ENCODE data around the gene NSD1.

The NSD1 gene, protein sequence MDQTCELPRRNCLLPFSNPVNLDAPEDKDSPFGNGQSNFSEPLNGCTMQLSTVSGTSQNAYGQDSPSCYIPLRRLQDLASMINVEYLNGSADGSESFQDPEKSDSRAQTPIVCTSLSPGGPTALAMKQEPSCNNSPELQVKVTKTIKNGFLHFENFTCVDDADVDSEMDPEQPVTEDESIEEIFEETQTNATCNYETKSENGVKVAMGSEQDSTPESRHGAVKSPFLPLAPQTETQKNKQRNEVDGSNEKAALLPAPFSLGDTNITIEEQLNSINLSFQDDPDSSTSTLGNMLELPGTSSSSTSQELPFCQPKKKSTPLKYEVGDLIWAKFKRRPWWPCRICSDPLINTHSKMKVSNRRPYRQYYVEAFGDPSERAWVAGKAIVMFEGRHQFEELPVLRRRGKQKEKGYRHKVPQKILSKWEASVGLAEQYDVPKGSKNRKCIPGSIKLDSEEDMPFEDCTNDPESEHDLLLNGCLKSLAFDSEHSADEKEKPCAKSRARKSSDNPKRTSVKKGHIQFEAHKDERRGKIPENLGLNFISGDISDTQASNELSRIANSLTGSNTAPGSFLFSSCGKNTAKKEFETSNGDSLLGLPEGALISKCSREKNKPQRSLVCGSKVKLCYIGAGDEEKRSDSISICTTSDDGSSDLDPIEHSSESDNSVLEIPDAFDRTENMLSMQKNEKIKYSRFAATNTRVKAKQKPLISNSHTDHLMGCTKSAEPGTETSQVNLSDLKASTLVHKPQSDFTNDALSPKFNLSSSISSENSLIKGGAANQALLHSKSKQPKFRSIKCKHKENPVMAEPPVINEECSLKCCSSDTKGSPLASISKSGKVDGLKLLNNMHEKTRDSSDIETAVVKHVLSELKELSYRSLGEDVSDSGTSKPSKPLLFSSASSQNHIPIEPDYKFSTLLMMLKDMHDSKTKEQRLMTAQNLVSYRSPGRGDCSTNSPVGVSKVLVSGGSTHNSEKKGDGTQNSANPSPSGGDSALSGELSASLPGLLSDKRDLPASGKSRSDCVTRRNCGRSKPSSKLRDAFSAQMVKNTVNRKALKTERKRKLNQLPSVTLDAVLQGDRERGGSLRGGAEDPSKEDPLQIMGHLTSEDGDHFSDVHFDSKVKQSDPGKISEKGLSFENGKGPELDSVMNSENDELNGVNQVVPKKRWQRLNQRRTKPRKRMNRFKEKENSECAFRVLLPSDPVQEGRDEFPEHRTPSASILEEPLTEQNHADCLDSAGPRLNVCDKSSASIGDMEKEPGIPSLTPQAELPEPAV (N-terminal part only)

DNA sequence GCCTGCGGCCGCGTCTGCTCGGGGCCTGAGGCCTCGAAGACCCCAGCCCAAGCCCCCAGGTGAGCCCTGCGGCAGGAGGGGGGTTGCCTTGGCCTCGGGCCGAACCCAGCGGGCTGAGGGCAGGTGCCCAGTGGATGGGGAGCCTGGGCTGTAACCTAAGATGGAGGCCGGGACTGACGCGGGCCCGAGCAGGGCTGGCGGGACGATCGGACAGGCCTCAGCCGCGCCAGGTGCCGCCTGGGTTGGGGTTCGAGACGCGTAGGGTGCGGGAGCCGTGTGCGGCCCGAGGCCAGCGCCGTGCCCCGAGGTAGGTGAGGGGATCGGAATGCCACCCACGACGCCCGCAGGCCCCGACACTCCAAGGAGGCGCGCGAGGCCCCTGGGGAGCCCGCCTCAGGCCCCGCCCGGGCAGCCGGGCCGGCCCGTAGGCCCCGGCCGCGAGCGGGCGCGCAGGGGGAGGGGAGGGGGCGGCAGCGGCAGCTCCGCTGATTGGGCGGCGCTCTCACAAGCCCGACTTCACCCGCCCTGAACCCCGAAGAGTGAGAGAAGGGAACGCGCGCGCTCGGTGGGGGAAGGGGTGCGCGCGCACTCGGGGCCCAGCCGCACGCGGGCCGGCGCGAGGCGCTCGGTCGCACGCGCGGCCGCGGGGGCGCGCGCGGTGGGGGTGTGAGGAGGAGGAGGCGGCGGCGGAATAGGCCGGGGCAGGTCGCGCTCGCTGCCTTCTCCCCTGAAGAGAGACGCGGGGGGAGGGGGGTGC, at the start of gene NSD1:
Gene NSD1, plus strand, starts transcription at position 678 of the 757 bp plus-strand sequence. CDS start 1,331 bp downstream, outside the sequence.
- peak in 55 of 56 donors; percentile 55 to 98 (median 89) for DNase-seq

DNA sequence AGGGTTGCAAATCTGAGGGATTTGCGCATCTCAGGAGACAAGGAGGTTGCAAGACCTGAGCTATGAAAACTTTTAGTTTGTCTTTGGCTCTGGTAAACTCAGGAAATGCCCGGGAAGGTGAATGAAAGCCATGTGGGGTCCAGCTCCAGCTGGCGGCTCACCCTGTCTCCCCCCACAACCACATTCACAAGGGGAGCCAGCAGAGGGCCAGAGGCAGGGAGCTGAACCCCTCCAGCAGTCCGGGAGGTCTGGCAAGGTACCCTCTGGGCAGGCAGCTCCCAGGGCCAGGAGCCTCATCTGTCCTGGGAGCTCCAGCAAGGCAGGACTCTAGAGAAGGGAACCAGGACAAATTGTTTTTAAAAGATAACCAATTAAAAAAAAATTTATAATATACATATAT, 49.4 kb upstream of the NSD1 start:
- no peak for DNase-seq

- no peak for DNase-seq
Observed at GRCh38 chr5:177085985-177086653, 47.5 kb upstream of the NSD1 start.

- peak in 5 of 56 donors; percentile 6 to 60 (median 35) for DNase-seq
Observed at GRCh38 chr5:177086654-177087397, 46.7 kb upstream of the NSD1 start, which contains the start of gene FGFR4. Gene FGFR4 (plus strand): TSS chr5:177086915. CDS start chr5:177089603, 2,688 bp downstream.

DNA sequence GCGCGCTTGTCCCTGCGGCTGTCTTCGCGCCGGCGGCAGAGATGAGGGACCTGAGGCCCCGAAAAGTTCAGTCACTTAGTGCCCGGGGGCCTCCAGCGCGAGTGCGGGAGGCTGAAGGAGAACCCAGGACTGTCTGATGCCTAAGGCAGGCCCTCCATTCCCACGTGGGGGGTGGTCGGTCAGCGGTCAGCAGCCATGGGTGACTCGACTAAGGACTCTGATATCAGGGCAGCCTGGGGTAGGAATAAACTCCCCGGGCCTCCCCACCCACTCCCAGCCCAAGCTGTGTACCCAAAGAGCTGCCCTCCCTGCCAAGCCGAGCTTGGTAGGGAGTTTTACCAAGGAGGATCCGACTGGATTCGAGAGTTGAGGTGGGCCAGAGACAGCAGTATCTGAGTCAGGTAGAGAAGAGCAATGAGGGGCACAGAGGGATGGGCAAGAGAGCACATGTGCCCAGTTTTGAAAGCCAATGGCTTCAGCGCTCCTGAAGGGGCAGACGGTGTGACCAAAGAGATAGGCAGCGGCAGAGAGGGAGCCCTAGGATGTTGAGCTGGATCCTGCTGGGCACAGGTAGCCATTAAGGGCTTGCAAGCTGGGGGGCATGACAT, 46.1 kb upstream of the NSD1 start:
- no peak for DNase-seq

- no peak for DNase-seq
Observed at GRCh38 chr5:177089127-177089526, 44.4 kb upstream of the NSD1 start.

DNA sequence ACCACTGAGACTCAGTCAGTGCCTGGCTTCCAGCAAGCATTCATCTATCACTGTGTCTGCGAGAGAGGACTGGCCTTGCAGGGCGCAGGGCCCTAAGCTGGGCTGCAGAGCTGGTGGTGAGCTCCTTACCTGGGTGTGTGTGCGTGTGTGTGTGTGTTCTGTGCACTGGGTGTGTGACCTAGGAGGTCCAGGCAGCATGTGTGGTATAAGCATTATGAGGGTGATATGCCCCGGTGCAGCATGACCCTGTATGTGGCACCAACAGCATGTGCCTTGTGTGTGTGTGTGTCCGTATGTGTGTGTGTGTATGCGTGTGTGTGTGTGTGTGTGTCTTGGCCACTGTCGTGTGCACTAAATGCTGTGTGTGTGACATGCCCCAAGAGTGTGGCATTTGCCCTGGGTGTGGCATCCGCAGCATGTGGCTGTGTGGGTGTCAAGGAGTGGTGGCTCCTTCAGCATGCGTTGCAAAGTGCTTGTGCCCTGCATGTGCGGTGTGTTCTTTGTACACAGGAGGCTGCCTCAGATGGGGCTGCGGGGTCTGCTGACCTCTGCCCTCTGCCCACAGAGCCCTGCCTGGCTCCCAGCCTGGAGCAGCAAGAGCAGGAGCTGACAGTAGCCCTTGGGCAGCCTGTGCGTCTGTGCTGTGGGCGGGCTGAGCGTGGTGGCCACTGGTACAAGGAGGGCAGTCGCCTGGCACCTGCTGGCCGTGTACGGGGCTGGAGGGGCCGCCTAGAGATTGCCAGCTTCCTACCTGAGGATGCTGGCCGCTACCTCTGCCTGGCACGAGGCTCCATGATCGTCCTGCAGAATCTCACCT, 43.5 kb upstream of the NSD1 start:
- no peak for DNase-seq

DNA sequence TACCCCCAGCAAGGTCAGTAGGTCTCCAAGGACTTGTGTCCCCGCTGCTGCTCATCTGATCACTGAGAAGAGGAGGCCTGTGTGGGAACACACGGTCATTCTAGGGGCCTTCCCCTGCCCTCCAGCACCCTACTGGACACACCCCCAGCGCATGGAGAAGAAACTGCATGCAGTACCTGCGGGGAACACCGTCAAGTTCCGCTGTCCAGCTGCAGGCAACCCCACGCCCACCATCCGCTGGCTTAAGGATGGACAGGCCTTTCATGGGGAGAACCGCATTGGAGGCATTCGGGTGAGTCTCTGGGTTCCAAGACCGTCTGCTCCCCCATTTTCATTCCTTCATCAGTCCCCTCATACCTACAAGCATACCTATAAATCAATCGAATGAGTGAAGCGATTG, 42.8 kb upstream of the NSD1 start:
- no peak for DNase-seq

DNA sequence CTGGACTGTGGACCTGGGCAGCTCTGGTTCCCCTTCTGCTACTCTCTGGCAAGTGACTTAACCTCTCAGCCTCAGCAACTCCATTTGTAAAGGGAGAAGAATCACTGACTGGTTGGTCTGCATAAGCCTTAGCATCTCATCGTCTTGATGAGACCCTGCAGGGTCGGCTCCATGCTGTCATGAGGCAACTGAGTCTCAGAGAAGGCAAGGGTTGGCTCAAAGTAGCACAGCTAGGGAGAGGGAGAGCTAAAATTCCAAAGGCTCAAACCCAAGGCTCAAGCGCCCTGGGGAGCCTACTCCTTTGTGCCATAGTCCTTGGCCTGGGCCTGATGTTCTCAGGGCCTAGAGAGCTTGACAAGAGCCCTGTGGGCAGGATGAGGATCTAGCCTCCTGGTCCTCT, 42.3 kb upstream of the NSD1 start:
- DNase-seq: no peak

- no peak for DNase-seq
Observed at GRCh38 chr5:177092178-177093081, 41.1 kb upstream of the NSD1 start.

DNA sequence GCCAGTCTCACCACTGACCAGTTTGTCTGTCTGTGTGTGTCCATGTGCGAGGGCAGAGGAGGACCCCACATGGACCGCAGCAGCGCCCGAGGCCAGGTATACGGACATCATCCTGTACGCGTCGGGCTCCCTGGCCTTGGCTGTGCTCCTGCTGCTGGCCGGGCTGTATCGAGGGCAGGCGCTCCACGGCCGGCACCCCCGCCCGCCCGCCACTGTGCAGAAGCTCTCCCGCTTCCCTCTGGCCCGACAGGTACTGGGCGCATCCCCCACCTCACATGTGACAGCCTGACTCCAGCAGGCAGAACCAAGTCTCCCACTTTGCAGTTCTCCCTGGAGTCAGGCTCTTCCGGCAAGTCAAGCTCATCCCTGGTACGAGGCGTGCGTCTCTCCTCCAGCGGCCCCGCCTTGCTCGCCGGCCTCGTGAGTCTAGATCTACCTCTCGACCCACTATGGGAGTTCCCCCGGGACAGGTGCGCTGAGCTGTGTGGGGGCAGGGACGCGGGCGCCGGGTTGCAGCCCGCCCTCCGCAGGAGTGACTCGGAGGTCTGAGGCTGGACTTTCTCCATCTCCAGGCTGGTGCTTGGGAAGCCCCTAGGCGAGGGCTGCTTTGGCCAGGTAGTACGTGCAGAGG, 40.4 kb upstream of the NSD1 start:
- no peak for DNase-seq

DNA sequence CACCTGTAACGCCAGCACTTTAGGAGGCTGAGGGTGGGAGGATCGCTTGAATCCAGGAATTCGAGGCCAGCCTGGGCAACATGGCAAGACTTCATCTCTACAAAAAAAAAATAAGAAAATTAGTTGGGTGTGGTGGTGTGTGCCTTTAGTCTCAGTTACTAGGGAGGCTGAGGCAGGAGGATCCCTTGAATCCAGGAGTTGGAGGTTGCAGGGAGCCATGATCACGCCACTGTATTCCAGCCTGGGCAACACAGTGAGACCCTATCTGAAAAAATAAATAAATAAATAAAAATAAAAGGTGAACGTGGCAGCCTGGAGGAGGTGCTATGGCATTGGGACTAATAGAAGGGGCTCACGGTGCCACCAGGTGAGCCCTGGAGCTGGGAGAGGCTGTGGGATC, 39.8 kb upstream of the NSD1 start:
- DNase-seq: no peak

GRCh38 chr5:177094224-177095087, 39.1 kb upstream of the NSD1 start:
- no peak for DNase-seq

DNA sequence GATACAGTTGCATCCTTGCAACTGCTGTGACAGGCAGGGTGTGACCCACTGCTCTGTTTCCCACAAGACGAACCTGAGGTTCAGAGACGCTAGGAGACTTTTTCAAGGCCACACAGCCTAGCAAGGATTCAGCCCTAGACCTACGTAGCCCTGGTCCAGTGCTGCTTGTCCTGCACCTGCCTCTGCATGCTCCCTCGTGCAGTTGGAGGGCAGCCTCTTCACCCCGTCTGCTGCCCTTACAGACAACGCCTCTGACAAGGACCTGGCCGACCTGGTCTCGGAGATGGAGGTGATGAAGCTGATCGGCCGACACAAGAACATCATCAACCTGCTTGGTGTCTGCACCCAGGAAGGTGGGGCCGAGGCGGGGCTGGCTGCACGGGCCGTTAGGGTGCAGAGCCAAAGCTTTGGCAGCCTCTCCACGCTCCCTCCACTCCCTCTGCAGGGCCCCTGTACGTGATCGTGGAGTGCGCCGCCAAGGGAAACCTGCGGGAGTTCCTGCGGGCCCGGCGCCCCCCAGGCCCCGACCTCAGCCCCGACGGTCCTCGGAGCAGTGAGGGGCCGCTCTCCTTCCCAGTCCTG, 38.4 kb upstream of the NSD1 start:
- DNase-seq: no peak
